Measurements from ENCODE around the gene JMY.

DNA sequence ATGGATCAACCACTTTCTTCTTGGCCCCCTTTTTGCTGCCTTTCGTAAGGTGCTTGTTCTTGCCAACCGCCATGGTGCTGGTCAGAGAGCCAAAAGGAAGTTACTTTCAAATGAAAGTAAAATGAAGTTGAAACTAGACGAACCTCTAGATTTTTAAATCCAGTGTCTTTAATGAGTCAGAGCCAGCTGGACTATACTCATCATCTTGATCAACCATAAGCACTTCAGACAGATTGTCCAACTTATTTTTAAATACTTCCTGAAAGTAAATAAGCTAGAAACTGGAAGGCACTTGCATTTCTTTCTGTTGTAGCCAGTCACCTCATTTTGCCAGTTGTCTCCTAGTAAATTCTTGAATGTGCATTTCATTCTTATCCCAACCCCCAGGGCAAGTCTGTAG lies 48.9 kb downstream of the JMY start:
- TF ChIP-seq, protein P1, sequence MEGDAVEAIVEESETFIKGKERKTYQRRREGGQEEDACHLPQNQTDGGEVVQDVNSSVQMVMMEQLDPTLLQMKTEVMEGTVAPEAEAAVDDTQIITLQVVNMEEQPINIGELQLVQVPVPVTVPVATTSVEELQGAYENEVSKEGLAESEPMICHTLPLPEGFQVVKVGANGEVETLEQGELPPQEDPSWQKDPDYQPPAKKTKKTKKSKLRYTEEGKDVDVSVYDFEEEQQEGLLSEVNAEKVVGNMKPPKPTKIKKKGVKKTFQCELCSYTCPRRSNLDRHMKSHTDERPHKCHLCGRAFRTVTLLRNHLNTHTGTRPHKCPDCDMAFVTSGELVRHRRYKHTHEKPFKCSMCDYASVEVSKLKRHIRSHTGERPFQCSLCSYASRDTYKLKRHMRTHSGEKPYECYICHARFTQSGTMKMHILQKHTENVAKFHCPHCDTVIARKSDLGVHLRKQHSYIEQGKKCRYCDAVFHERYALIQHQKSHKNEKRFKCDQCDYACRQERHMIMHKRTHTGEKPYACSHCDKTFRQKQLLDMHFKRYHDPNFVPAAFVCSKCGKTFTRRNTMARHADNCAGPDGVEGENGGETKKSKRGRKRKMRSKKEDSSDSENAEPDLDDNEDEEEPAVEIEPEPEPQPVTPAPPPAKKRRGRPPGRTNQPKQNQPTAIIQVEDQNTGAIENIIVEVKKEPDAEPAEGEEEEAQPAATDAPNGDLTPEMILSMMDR (IDR thresholded peaks at IDR 0.05; ENCODE audit: borderline replicate concordance, extremely low read depth, low read length, poor library complexity, severe bottlenecking): no peak
- no peak for TF ChIP-seq EZH2 (IDR thresholded peaks at IDR 0.05; ENCODE audit: borderline replicate concordance, low read depth, low read length, severe bottlenecking)
